ENCODE results near the gene PNPLA4.

Gene PNPLA4

GRCh38 chrX:7876957-7877356, 50.3 kb downstream of the PNPLA4 start:
- no peak for DNase-seq (ENCODE audit: extremely low read depth, low read depth)
- no peak for TF ChIP-seq CTCF (IDR thresholded peaks at IDR 0.05; ENCODE audit: low read depth, low read length)

GRCh38 chrX:7872042-7872441, 55.2 kb downstream of the PNPLA4 start:
- TF ChIP-seq CTCF (IDR thresholded peaks at IDR 0.05; ENCODE audit: low read depth, low read length): no peak
- no peak for DNase-seq (ENCODE audit: extremely low read depth, low read depth)

- no peak for DNase-seq (ENCODE audit: extremely low read depth, low read depth)
- no peak for TF ChIP-seq CTCF (IDR thresholded peaks at IDR 0.05; ENCODE audit: low read depth, low read length)
Measured at GRCh38 chrX:7852166-7852565, 75.0 kb downstream of the PNPLA4 start.

All from AG09319 (cell line).